SJCRH30 (cell line): ENCODE data around the gene PKD2. TPM values are rescaled to one million over a fixed set of nuclear protein-coding genes. Genes with fewer than 3 reads are reported as not detected.
A peak's percentile ranks its signal among the peaks of the same experiment; 100 is the strongest.
"Not testable (repeated sequence)": the region's sequence is repeated elsewhere in the genome, so short reads cannot be mapped to it uniquely, and the experiment has no call there.

Experiments used
- DNase-seq, 2 experiments: peaks; one replicate each; pipeline ENCODE4 v3.0.0-alpha.2; 2015 to 2020
- H3K27ac ChIP-seq: fragments of 250-450 bp; sonication (Bioruptor Pico); 2 replicates; pipeline ENCODE4 v1.5.1; 2020; ENCODE audit warnings: mild to moderate bottlenecking, moderate library complexity
- H3K27me3 ChIP-seq: fragments of 250-450 bp; sonication (Bioruptor Pico); 2 replicates; pipeline ENCODE4 v1.5.1; 2020; ENCODE audit warnings: mild to moderate bottlenecking, moderate library complexity
- H3K36me3 ChIP-seq: fragments of 250-450 bp; sonication (Bioruptor Pico); 2 replicates; pipeline ENCODE4 v1.5.1; 2020; ENCODE audit warnings: mild to moderate bottlenecking, moderate library complexity
- H3K4me1 ChIP-seq: fragments of 250-450 bp; sonication (Bioruptor Pico); 2 replicates; pipeline ENCODE4 v1.5.1; 2020; ENCODE audit warnings: mild to moderate bottlenecking, moderate library complexity
- H3K4me3 ChIP-seq: fragments of 250-450 bp; sonication (Bioruptor Pico); 2 replicates; pipeline ENCODE4 v1.5.1; 2020; ENCODE audit warnings: mild to moderate bottlenecking, moderate library complexity
- H3K9me3 ChIP-seq: fragments of 250-450 bp; sonication (Bioruptor Pico); replicated peaks from 2 replicates; pipeline ENCODE4 v1.5.1; 2020; ENCODE audit warnings: mild to moderate bottlenecking, moderate library complexity
- total RNA-seq: library from RNA; depleted of rRNA; stranded (reverse); fragments of >200 nt; shearing (Covaris generic); gene quantifications from 2 replicates; pipeline ENCODE4 v1.2.3, GENCODE V29; 2014

The PKD2 gene
- total RNA-seq, 1 experiment from 2014 or later, result 34.2 TPM

- Histone ChIP-seq H3K27me3 (no peaks in the 10 kb centered on the region), H3K27ac (no peak overlapping the region), H3K36me3 (no peaks in the 10 kb centered on the region), H3K9me3 (no peaks in the 10 kb centered on the region), H3K4me1 (no peaks in the 10 kb centered on the region), H3K4me3 (no peak overlapping the region)
- no peak for DNase-seq
These were observed 83.9 kb downstream of the PKD2 start for GRCh38 chr4:88091378-88091777.

- Histone ChIP-seq H3K4me1 (no peaks in the 10 kb centered on the region), H3K4me3 (no peak overlapping the region), H3K27me3 (no peaks in the 10 kb centered on the region), H3K36me3 (no peaks in the 10 kb centered on the region), H3K27ac (no peak overlapping the region), H3K9me3 (no peaks in the 10 kb centered on the region)
- no peak for DNase-seq
These were observed 86.4 kb downstream of the PKD2 start for GRCh38 chr4:88093874-88094273.

- Histone ChIP-seq H3K4me3 (no peak overlapping the region), H3K9me3 (no peaks in the 10 kb centered on the region), H3K4me1 (no peaks in the 10 kb centered on the region), H3K27ac (no peak overlapping the region), H3K27me3 (no peaks in the 10 kb centered on the region), H3K36me3 (no peaks in the 10 kb centered on the region)
- no peak for DNase-seq
These were observed 89.9 kb downstream of the PKD2 start for GRCh38 chr4:88097301-88097700.

GRCh38 chr4:88097781-88098180 is 90.3 kb downstream of the PKD2 start:
- DNase-seq, result no peak
- no peaks in the 10 kb centered on the region for H3K9me3 ChIP-seq
- H3K4me3 ChIP-seq, result no peak overlapping the region
- no peaks in the 10 kb centered on the region for H3K4me1 ChIP-seq
- H3K27me3 ChIP-seq, result no peaks in the 10 kb centered on the region
- H3K36me3 ChIP-seq, result no peaks in the 10 kb centered on the region
- no peak overlapping the region for H3K27ac ChIP-seq

DNA sequence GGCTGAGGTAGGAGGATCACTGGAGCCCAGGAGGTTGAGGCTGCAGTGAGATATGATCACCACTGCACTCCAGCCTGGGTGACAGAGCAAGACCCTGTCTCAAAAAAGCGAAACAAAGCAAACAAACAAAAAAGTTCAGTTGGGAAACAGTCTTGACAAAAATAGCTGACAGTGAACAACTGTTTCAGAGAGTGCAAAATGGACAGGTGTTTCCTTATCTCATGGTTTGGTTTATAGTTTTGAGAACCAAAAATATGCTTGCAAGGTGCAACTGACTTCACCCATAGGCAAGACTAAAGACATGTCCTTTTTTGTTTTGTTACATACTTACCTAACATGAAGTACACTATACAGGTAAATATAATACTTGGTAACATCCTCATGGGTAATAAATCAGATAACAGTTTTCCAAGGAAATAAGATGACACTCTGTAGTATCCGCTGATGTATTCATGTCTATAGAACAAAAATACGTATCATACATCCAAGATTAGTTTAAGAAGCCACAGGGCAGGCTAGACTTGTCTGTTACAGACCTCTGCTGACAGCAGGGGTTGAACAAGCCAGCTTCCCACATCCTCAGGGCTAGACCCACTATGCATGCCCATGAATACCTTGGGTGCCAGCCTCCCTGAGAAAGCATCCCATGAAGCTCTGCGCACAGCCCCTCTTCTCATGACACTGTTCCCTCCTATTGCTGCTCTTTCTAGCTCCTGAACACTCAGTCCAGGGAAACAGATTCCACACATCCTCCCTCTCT is 91.7 kb downstream of the PKD2 start:
- no peaks in the 10 kb centered on the region for H3K36me3 ChIP-seq
- no peaks in the 10 kb centered on the region for H3K4me1 ChIP-seq
- DNase-seq, result no peak
- no peak overlapping the region for H3K27ac ChIP-seq
- H3K9me3 ChIP-seq, result no peaks in the 10 kb centered on the region
- no peaks in the 10 kb centered on the region for H3K27me3 ChIP-seq
- no peak overlapping the region for H3K4me3 ChIP-seq

- no peak overlapping the region for H3K27ac ChIP-seq
- H3K9me3 ChIP-seq, result no peaks in the 10 kb centered on the region
- H3K4me3 ChIP-seq, result no peak overlapping the region
- no peaks in the 10 kb centered on the region for H3K27me3 ChIP-seq
- no peak for DNase-seq
- peaks cover 7% of the 10 kb centered on the region for H3K4me1 ChIP-seq
- H3K36me3 ChIP-seq, result no peaks in the 10 kb centered on the region
These were observed 93.7 kb downstream of the PKD2 start for GRCh38 chr4:88101165-88101564.

DNA sequence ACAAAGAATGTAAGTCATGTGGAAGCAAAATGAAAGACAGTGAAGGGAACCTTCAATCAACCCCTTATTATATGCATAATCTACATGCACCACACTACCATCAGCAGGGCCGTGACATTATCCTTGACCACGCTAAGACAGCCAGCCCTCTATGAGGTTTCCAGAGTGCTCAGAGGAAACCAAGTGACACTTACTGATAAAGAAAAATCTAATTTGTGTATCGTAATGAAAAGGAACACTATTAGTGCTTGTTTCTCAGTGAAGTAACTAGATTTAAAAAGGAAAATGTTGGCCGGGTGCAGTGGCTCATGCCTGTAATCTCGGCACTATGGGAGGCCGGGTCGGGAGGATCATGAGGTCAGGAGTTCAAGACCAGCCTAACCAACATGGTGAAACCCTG is 94.6 kb downstream of the PKD2 start:
- Histone ChIP-seq H3K36me3 (no peaks in the 10 kb centered on the region), H3K4me3 (no peak overlapping the region), H3K4me1 (peaks cover 7% of the 10 kb centered on the region), H3K27ac (no peak overlapping the region), H3K9me3 (no peaks in the 10 kb centered on the region), H3K27me3 (no peaks in the 10 kb centered on the region)
- DNase-seq, result no peak

DNA sequence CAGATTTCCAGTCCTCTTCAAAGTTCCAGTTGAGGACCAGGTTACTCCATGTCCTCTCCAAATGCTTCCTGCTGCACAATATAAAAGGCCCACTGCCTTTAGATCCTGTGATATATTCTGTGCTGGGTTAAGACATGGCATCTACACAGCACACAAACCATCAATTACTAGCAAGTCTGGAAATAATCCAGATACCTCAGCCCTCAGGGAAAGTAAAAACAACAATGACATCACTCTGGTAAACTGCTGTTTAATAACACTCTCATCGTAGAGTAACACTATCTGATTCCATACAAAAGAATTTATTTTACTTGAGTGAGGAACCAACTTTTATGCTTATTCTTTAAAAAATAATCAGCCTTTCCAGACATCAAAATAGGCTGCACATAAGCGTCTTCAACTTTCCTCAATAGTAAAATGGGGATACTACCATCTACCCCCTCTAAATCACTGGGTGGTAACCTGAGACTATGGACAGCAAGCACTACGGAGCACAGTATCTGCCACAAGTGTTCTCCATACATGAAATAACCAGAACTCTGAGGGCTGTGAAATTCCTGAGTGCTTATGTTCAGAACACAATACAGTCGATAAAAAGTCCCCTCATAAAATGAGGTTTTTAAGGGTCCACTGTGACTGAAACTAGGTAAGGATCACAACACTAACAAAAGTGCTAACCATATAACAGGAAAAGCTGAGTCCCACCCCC is 97.6 kb downstream of the PKD2 start:
- peak; percentile 10 to 64 for DNase-seq
- no peak overlapping the region for H3K27ac ChIP-seq
- H3K27me3 ChIP-seq, result no peaks in the 10 kb centered on the region
- H3K4me1 ChIP-seq, result peaks cover 7% of the 10 kb centered on the region
- H3K9me3 ChIP-seq, result no peaks in the 10 kb centered on the region
- H3K36me3 ChIP-seq, result no peaks in the 10 kb centered on the region
- no peak overlapping the region for H3K4me3 ChIP-seq

GRCh38 chr4:88106205-88106604 is 98.8 kb downstream of the PKD2 start:
- H3K9me3 ChIP-seq, result no peaks in the 10 kb centered on the region
- H3K27ac ChIP-seq, result no peak overlapping the region
- H3K4me1 ChIP-seq, result peaks cover 7% of the 10 kb centered on the region
- no peaks in the 10 kb centered on the region for H3K27me3 ChIP-seq
- no peak for DNase-seq
- no peaks in the 10 kb centered on the region for H3K36me3 ChIP-seq
- no peak overlapping the region for H3K4me3 ChIP-seq

GRCh38 chr4:88107406-88108107 is 100.1 kb downstream of the PKD2 start:
- H3K9me3 ChIP-seq, result no peaks in the 10 kb centered on the region
- H3K4me1 ChIP-seq, result peaks cover 7% of the 10 kb centered on the region
- no peak for DNase-seq
- H3K4me3 ChIP-seq, result no peak overlapping the region
- H3K27ac ChIP-seq, result no peak overlapping the region
- no peaks in the 10 kb centered on the region for H3K36me3 ChIP-seq
- H3K27me3 ChIP-seq, result no peaks in the 10 kb centered on the region

DNA sequence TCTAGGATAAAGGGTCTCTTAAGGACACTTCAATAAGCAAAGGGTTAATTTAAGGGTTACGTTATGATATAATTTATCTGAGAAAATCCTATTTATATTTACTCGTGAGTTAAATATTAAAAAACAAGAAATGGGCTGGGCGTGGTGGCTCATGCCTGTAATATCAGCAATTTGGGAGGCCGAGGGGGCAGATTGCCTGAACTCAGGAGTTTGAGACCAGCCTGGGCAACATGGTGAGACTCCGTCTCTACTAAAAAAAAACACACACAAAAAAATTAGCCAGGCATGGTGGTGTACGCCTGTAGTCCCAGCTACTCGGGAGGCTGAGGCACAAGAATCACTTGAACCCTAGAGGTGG is 100.7 kb downstream of the PKD2 start:
- DNase-seq, H3K4me3 ChIP-seq, H3K36me3 ChIP-seq, H3K27ac ChIP-seq, H3K4me1 ChIP-seq, H3K27me3 ChIP-seq, H3K9me3 ChIP-seq: not testable (repeated sequence)

GRCh38 chr4:88108747-88109122 is 101.3 kb downstream of the PKD2 start:
- H3K27ac ChIP-seq, result no peak overlapping the region
- no peaks in the 10 kb centered on the region for H3K9me3 ChIP-seq
- H3K27me3 ChIP-seq, result no peaks in the 10 kb centered on the region
- no peak overlapping the region for H3K4me3 ChIP-seq
- DNase-seq, result no peak
- peaks cover 7% of the 10 kb centered on the region for H3K4me1 ChIP-seq
- H3K36me3 ChIP-seq, result no peaks in the 10 kb centered on the region

- H3K27me3 ChIP-seq, result no peaks in the 10 kb centered on the region
- H3K36me3 ChIP-seq, result no peaks in the 10 kb centered on the region
- H3K9me3 ChIP-seq, result no peaks in the 10 kb centered on the region
- DNase-seq, result no peak
- no peak overlapping the region for H3K27ac ChIP-seq
- no peak overlapping the region for H3K4me3 ChIP-seq
- H3K4me1 ChIP-seq, result peaks cover 7% of the 10 kb centered on the region
These were observed 101.9 kb downstream of the PKD2 start for GRCh38 chr4:88109123-88109881.

DNA sequence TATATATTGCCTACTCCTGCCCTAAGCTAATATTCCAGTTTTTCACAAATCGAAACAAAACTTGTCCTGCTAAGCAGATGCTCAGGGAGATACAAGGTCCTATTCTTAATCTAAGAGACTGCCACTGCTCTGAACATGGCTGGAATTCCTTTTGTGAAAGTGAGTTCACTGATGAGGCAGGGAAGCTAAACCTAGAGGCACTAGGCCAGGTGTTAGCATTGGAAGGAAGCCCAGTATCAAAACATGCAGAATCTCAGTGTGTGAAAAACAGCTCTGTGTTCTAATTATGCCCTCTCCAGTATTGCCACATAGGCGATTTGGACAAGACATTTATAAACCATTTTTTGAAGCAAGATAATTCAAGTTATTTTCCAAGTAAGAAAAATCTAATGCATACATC is 103.4 kb downstream of the PKD2 start:
- DNase-seq, result no peak
- no peaks in the 10 kb centered on the region for H3K4me1 ChIP-seq

DNA sequence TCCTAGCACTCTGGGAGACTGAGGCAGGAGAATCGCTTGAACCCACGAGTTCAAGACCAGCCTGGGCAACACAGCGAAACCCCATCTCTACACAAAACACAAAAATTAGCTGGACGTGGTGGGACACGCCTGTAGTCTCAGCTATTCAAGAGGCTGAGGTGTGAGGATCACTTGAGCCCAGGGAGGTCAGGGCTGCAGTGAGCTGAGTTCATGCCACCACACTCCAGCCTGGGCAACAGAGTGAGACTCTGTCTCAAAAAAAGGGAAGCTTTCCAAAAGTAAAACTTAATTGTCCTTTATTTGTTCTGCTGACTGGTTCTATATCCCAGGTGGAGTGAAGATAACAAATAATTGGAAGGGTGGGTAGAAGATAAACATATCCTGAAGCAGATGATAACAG is 105.4 kb downstream of the PKD2 start:
- H3K9me3 ChIP-seq, result no peaks in the 10 kb centered on the region
- H3K4me3 ChIP-seq, result no peak overlapping the region
- no peaks in the 10 kb centered on the region for H3K27me3 ChIP-seq
- no peaks in the 10 kb centered on the region for H3K36me3 ChIP-seq
- no peaks in the 10 kb centered on the region for H3K4me1 ChIP-seq
- H3K27ac ChIP-seq, result no peak overlapping the region
- DNase-seq, result no peak

More for the DNA sequence above, 103.4 kb downstream of the PKD2 start:
- Histone ChIP-seq H3K27me3 (no peaks in the 10 kb centered on the region), H3K9me3 (no peaks in the 10 kb centered on the region), H3K4me3 (no peak overlapping the region), H3K27ac (no peak overlapping the region), H3K36me3 (no peaks in the 10 kb centered on the region)
